A549 (cell line): Measurements from ENCODE around the gene PTPRA.

Experiments
- BCL3 ChIP-seq: fragments of >200 bp; sonication (Bioruptor Twin); formaldehyde crosslinking; IDR thresholded peaks from 3 replicates; pipeline ENCODE4 v1.6.1; 2016
- FOXS1 ChIP-seq: fragments of 250-450 bp; sonication (Bioruptor Pico); IDR thresholded peaks from 2 replicates; pipeline ENCODE4 v1.5.0; 2020; ENCODE audit warnings: mild to moderate bottlenecking, moderate library complexity
- HOXA7 ChIP-seq: fragments of 250-450 bp; sonication (Bioruptor Pico); IDR thresholded peaks from 2 replicates; pipeline ENCODE4 v1.5.0; 2020; ENCODE audit warnings: mild to moderate bottlenecking, moderate library complexity
- MYC ChIP-seq: IDR thresholded peaks from 2 replicates; pipeline ENCODE4 v1.6.1; 2012; ENCODE audit warnings: mild to moderate bottlenecking, inconsistent platforms, low read length, improper control_type of control experiment, borderline replicate concordance
- NR3C1 ChIP-seq: fragments of >200 bp; sonication (Bioruptor Twin); formaldehyde crosslinking; IDR thresholded peaks from 3 replicates; pipeline ENCODE4 v1.6.1; 2017
- POLR2A ChIP-seq: IDR thresholded peaks from 2 replicates; pipeline ENCODE4 v1.6.1; 2012; ENCODE audit warnings: mild to moderate bottlenecking, low read length
- RAD21 ChIP-seq, 2 experiments: fragments of >200 bp in 1 of 2; sonication (Bioruptor Twin) in 1 of 2; formaldehyde crosslinking in 1 of 2; IDR thresholded peaks in 1 of 2; conservative IDR thresholded peaks in 1 of 2; 2 replicates in 1 of 2; 3 replicates in 1 of 2; pipeline ENCODE4 v1.6.1; 2012 to 2018; ENCODE audit warnings: inconsistent platforms in 1 of 2
- ZC3H11A ChIP-seq: fragments of 450-650 bp; IDR thresholded peaks from 2 replicates; pipeline ENCODE4 v1.6.1; 2014; ENCODE audit warnings: antibody characterized with exemption, mild to moderate bottlenecking
- TF ChIP-seq, protein P1 (sequence below): fragments of >200 bp; sonication (Bioruptor Twin); formaldehyde crosslinking; IDR thresholded peaks from 3 replicates; pipeline ENCODE4 v1.5.1; 2016
- TF ChIP-seq, protein P2 (sequence below): IDR thresholded peaks from 2 replicates; pipeline ENCODE4 v1.6.1; 2012

DNA sequence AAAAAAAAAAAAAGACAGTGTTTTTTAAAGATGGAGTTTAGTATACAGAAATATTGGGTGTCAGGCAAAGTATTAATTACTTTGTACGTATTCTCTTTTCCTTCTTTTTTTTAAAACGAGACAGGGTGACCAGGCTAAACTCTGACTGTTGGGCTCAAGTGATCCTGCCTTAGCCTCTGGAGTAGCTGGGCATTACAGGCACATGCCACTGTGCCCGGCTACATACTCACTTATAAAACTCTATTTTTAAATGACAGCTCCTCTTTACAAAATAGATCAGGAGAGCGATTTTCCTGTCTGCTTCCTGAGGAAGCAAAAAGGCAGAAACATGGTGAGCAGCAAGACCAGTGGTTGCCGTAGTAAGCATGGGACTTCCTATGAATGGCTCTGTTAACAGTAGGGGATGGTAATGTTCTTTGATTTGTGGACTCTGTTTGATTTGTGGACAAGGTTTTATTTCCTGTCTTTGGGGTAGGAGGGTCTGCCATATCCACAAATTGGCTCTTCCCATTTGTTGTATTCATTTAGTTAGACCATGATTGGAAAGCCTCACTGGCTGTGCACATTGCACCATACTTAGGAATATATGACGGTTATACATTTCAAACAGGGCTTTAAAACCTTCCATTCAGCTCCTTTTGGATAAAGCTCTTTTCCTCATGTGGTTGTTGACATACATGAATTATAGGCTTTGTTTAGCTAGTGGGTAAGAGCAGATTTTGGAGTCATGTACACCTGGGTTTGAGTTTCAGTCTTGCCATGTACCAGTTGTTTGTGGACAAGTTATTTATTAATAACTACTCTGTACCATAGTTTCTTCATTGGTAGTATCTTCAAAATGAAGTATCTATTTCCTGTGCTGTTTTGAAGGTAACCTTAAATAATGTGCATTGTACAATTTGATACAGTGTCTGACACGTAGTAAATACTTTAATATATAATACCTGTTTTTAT lies 45.1 kb downstream of the PTPRA start:
- TF ChIP-seq POLR2A = no peak
- TF ChIP-seq, protein P1, sequence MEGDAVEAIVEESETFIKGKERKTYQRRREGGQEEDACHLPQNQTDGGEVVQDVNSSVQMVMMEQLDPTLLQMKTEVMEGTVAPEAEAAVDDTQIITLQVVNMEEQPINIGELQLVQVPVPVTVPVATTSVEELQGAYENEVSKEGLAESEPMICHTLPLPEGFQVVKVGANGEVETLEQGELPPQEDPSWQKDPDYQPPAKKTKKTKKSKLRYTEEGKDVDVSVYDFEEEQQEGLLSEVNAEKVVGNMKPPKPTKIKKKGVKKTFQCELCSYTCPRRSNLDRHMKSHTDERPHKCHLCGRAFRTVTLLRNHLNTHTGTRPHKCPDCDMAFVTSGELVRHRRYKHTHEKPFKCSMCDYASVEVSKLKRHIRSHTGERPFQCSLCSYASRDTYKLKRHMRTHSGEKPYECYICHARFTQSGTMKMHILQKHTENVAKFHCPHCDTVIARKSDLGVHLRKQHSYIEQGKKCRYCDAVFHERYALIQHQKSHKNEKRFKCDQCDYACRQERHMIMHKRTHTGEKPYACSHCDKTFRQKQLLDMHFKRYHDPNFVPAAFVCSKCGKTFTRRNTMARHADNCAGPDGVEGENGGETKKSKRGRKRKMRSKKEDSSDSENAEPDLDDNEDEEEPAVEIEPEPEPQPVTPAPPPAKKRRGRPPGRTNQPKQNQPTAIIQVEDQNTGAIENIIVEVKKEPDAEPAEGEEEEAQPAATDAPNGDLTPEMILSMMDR = no peak
- TF ChIP-seq HOXA7 (CRISPR knock-in tag) = no peak
- TF ChIP-seq ZC3H11A = no peak
- no peak for TF ChIP-seq FOXS1
- no peak for TF ChIP-seq BCL3
- no peak for TF ChIP-seq MYC
- TF ChIP-seq NR3C1 = no peak
- no peak for TF ChIP-seq RAD21 (conservative IDR thresholded peaks at IDR 0.05 in 1 of 2, IDR thresholded peaks at IDR 0.05 in 1 of 2)
- TF ChIP-seq, protein P2, sequence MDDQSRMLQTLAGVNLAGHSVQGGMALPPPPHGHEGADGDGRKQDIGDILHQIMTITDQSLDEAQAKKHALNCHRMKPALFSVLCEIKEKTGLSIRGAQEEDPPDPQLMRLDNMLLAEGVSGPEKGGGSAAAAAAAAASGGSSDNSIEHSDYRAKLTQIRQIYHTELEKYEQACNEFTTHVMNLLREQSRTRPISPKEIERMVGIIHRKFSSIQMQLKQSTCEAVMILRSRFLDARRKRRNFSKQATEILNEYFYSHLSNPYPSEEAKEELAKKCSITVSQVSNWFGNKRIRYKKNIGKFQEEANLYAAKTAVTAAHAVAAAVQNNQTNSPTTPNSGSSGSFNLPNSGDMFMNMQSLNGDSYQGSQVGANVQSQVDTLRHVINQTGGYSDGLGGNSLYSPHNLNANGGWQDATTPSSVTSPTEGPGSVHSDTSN = no peak
